H9 (cell line): ENCODE data around the gene PNPLA8. TPM values are rescaled to one million over a fixed set of nuclear protein-coding genes. Genes with fewer than 3 reads are reported as not detected.

ENCODE experiments used
- DNase-seq: peaks from one replicate; pipeline ENCODE4 v3.0.0-alpha.2; 2017
- H2AFZ ChIP-seq: one replicate; pipeline ENCODE4 v1.6.1; 2013; ENCODE audit warnings: mild to moderate bottlenecking, low read length, control low read depth, moderate library complexity
- H2AK5ac ChIP-seq: 2 replicates; pipeline ENCODE4 v1.6.1; 2013; ENCODE audit warnings: low read length, control low read depth, mixed read lengths; ENCODE audit not compliant: insufficient read length
- H2BK120ac ChIP-seq: one replicate; pipeline ENCODE4 v1.6.1; 2013; ENCODE audit warnings: low read depth, mild to moderate bottlenecking, low read length, control low read depth, inconsistent platforms; ENCODE audit not compliant: poor library complexity, severe bottlenecking
- H2BK12ac ChIP-seq: 2 replicates; pipeline ENCODE4 v1.6.1; 2013; ENCODE audit warnings: low read length, control low read depth, mixed read lengths, low read depth; ENCODE audit not compliant: insufficient read length
- H2BK15ac ChIP-seq: 2 replicates; pipeline ENCODE4 v1.6.1; 2013; ENCODE audit warnings: low read depth, low read length, control low read depth
- H2BK20ac ChIP-seq: one replicate; pipeline ENCODE4 v1.6.1; 2013; ENCODE audit warnings: low read depth, mild to moderate bottlenecking, low read length, control low read depth, inconsistent platforms; ENCODE audit not compliant: poor library complexity, severe bottlenecking
- H2BK5ac ChIP-seq: 2 replicates; pipeline ENCODE4 v1.6.1; 2013; ENCODE audit warnings: low read length, control low read depth, mixed read lengths; ENCODE audit not compliant: insufficient read length
- H3K14ac ChIP-seq: 2 replicates; pipeline ENCODE4 v1.6.1; 2013; ENCODE audit warnings: low read length, control low read depth; ENCODE audit not compliant: insufficient read depth
- H3K18ac ChIP-seq: 2 replicates; pipeline ENCODE4 v1.6.1; 2013; ENCODE audit warnings: low read depth, mild to moderate bottlenecking, mixed read lengths, low read length, control low read depth; ENCODE audit not compliant: insufficient read length
- H3K23ac ChIP-seq: 2 replicates; pipeline ENCODE4 v1.6.1; 2013; ENCODE audit warnings: low read length, control low read depth, mixed read lengths, low read depth; ENCODE audit not compliant: insufficient read length
- H3K23me2 ChIP-seq: 2 replicates; pipeline ENCODE4 v1.6.1; 2013; ENCODE audit warnings: low read depth, mild to moderate bottlenecking, mixed read lengths, low read length, control low read depth; ENCODE audit not compliant: insufficient read length, poor library complexity, severe bottlenecking
- H3K27ac ChIP-seq: 2 replicates; pipeline ENCODE4 v1.5.1; 2013; ENCODE audit warnings: low read length, control low read depth, mixed read lengths, low read depth; ENCODE audit not compliant: insufficient read length
- H3K27me3 ChIP-seq: 2 replicates; pipeline ENCODE4 v1.6.1; 2013; ENCODE audit warnings: low read length, control low read depth, inconsistent platforms; ENCODE audit not compliant: insufficient read depth
- H3K4ac ChIP-seq: 2 replicates; pipeline ENCODE4 v1.6.1; 2013; ENCODE audit warnings: low read depth, mild to moderate bottlenecking, control low read depth, inconsistent platforms, low read length, moderate library complexity
- H3K4me1 ChIP-seq: 2 replicates; pipeline ENCODE4 v1.6.1; 2013; ENCODE audit warnings: low read length, control low read depth, inconsistent platforms; ENCODE audit not compliant: insufficient read depth
- H3K4me2 ChIP-seq: 2 replicates; pipeline ENCODE4 v1.6.1; 2013; ENCODE audit warnings: low read length, control low read depth, mixed read lengths; ENCODE audit not compliant: insufficient read length, insufficient read depth
- H3K56ac ChIP-seq: 2 replicates; pipeline ENCODE4 v1.6.1; 2013; ENCODE audit warnings: low read depth, mild to moderate bottlenecking, mixed read lengths, low read length, control low read depth; ENCODE audit not compliant: insufficient read length
- H3K79me1 ChIP-seq: 2 replicates; pipeline ENCODE4 v1.6.1; 2013; ENCODE audit warnings: low read depth, mild to moderate bottlenecking, moderate library complexity, low read length, control low read depth, inconsistent platforms; ENCODE audit not compliant: insufficient read depth, poor library complexity, severe bottlenecking
- H3K79me2 ChIP-seq: 2 replicates; pipeline ENCODE4 v1.6.1; 2013; ENCODE audit warnings: low read length, control low read depth, inconsistent platforms; ENCODE audit not compliant: insufficient read depth
- H3K9ac ChIP-seq: 2 replicates; pipeline ENCODE4 v1.6.1; 2013; ENCODE audit warnings: low read length, control low read depth, mixed read lengths; ENCODE audit not compliant: insufficient read length; ENCODE audit errors: extremely low read depth
- H3K9me3 ChIP-seq: one replicate; pipeline ENCODE4 v1.6.1; 2013; ENCODE audit warnings: low read depth, low read length, inconsistent platforms; ENCODE audit not compliant: control insufficient read depth
- H3T11ph ChIP-seq: one replicate; pipeline ENCODE4 v1.6.1; 2013; ENCODE audit warnings: mild to moderate bottlenecking, low read length, control low read depth, inconsistent platforms
- H4K20me1 ChIP-seq: one replicate; pipeline ENCODE4 v1.6.1; 2013; ENCODE audit not compliant: control insufficient read depth, insufficient read length, insufficient read depth
- H4K5ac ChIP-seq: 2 replicates; pipeline ENCODE4 v1.6.1; 2013; ENCODE audit warnings: low read depth, mild to moderate bottlenecking, mixed read lengths, low read length, control low read depth; ENCODE audit not compliant: insufficient read length
- H4K8ac ChIP-seq: replicated peaks from 2 replicates; pipeline ENCODE4 v1.6.1; 2013; ENCODE audit warnings: low read length, control low read depth, mixed read lengths, low read depth; ENCODE audit not compliant: insufficient read length
- H4K91ac ChIP-seq: 2 replicates; pipeline ENCODE4 v1.6.1; 2013; ENCODE audit warnings: low read depth, mild to moderate bottlenecking, moderate library complexity, mixed read lengths, low read length, control low read depth; ENCODE audit not compliant: insufficient read length
- H3K27ac Mint-ChIP-seq, 3 experiments: 2 replicates in 2 of 3; 3 replicates in 1 of 3; pipeline ENCODE4 v1.8.0; 2020 to 2021; ENCODE audit warnings: mixed read lengths in 3 of 3, mild to moderate bottlenecking in 1 of 3, moderate library complexity in 1 of 3
- H3K27me3 Mint-ChIP-seq: 2 replicates; pipeline ENCODE4 v1.8.0; 2021; ENCODE audit warnings: low read depth, mild to moderate bottlenecking, moderate library complexity, mixed read lengths
- H3K36me3 Mint-ChIP-seq, 3 experiments: 2 replicates in 2 of 3; 3 replicates in 1 of 3; pipeline ENCODE4 v1.8.0; 2020 to 2021; ENCODE audit warnings: low read depth in 3 of 3, mixed read lengths in 3 of 3; ENCODE audit not compliant: insufficient read depth in 1 of 3
- H3K4me1 Mint-ChIP-seq, 2 experiments: 2 replicates each; pipeline ENCODE4 v1.8.0; 2020; ENCODE audit warnings: mixed read lengths in 2 of 2
- H3K4me3 Mint-ChIP-seq, 2 experiments: 2 replicates in 1 of 2; 3 replicates in 1 of 2; pipeline ENCODE4 v1.8.0; 2020 to 2021; ENCODE audit warnings: mild to moderate bottlenecking in 2 of 2, mixed read lengths in 2 of 2, moderate library complexity in 1 of 2
- H3K9me3 Mint-ChIP-seq, 2 experiments: 2 replicates in 1 of 2; 3 replicates in 1 of 2; pipeline ENCODE4 v1.8.0; 2020; ENCODE audit warnings: mild to moderate bottlenecking in 2 of 2, mixed read lengths in 2 of 2, moderate library complexity in 1 of 2
- CTCF ChIP-seq: fragments of 200-600 bp; sonication (generic); conservative IDR thresholded peaks from 3 replicates; pipeline ENCODE4 v1.8.0; 2021; ENCODE audit warnings: antibody characterized with exemption, mild to moderate bottlenecking
- WGBS: extraction: QIAGEN DNeasy Blood & Tissue Kit; methylation state at CpG from one replicate; pipeline ENCODE4 v1.1.7; 2013; ENCODE audit warnings: missing lambda C conversion rate, low lambda C conversion rate, mixed read lengths; ENCODE audit not compliant: insufficient read length; ENCODE audit errors: extremely low coverage; 5-methylcytosine and 5-hydroxymethylcytosine counted together
- total RNA-seq: library from RNA; stranded (reverse); gene quantifications from 2 replicates; pipeline ENCODE4 v1.2.1, GENCODE V29; 2021

The PNPLA8 gene
- total RNA-seq, 1 experiment from 2014 or later = 11.7 TPM

DNA sequence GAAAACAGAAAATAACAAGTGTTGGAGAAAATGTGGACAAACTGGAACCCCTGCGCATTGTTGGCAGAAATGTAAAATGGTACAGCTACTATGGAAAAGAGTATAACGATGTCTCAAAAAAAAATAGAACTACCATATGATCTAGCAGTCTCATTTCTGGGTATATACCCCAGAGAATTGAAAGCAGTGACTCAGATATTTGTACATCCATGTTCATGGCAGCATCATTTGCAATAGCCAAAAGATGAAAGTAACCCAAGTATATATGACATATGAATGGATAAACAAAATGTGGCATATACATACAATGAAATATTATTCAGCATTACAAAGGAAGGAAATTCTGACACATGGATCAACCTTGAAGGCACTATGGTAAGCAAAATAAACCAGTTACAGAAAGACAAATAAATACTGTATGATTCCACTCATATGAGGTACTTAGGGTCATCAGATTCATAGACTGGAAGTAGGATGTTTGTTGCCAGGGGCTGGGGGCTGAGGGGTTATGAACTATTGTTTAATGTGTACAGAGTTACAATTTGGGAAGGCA is 74.6 kb downstream of the PNPLA8 start:
- DNase-seq = no peak
- no peak overlapping the region for H3K14ac ChIP-seq
- H2BK120ac ChIP-seq = no peak overlapping the region
- no peak overlapping the region for H3T11ph ChIP-seq
- peaks cover 10% of the 10 kb centered on the region; the same call in 1 of the 2 replicates for H3K27me3 ChIP-seq
- no peak overlapping the region for H2BK15ac ChIP-seq
- no peak overlapping the region for H3K9ac ChIP-seq
- no peak overlapping the region for H4K5ac ChIP-seq
- no peak overlapping the region for H3K23ac ChIP-seq
- no peak overlapping the region for H2BK20ac ChIP-seq
- H3K18ac ChIP-seq = no peak overlapping the region
- no peak overlapping the region for H4K8ac ChIP-seq
- H3K56ac ChIP-seq = no peak overlapping the region
- TF ChIP-seq CTCF = no peak
- no peak overlapping the region for H2AK5ac ChIP-seq
- H3K27ac ChIP-seq = no peak overlapping the region
- no peaks in the 10 kb centered on the region for H3K79me2 ChIP-seq
- H3K4me1 ChIP-seq = peaks cover 4% of the 10 kb centered on the region; the same call in 1 of the 2 replicates
- no CpG with 5 or more reads among the region's 2 CpGs for WGBS
- Mint-ChIP-seq H3K36me3 (no peaks in the 10 kb centered on the region), H3K27ac (no peak overlapping the region), H3K9me3 (no peaks in the 10 kb centered on the region), H3K4me3 (no peak overlapping the region), H3K4me1 (peaks cover 23 to 39% of the 10 kb centered on the region in 2 experiments), H3K27me3 (peaks cover 40% of the 10 kb centered on the region)
- H2BK5ac ChIP-seq = no peak overlapping the region
- H3K4me2 ChIP-seq = no peak overlapping the region
- H2AFZ ChIP-seq = no peak overlapping the region
- no peak overlapping the region for H4K91ac ChIP-seq
- no peaks in the 10 kb centered on the region for H3K9me3 ChIP-seq
- no peaks in the 10 kb centered on the region for H4K20me1 ChIP-seq
- H3K4ac ChIP-seq = no peak overlapping the region
- no peak overlapping the region for H2BK12ac ChIP-seq
- H3K23me2 ChIP-seq = peaks cover 20% of the 10 kb centered on the region
- no peaks in the 10 kb centered on the region for H3K79me1 ChIP-seq
